Mucosa of stomach (tissue), 1 donor: Measurements from ENCODE around the gene ZNF808.
A peak's percentile ranks its signal among the peaks of the same experiment; 100 is the strongest.
"Not testable (repeated sequence)": the region's sequence is repeated elsewhere in the genome, so short reads cannot be mapped to it uniquely, and the experiment has no call there.

Source experiments
- H3K27me3 ChIP-seq: one replicate; pipeline ENCODE4 v1.7.0; 2013; ENCODE audit warnings: mild to moderate bottlenecking, low read length; ENCODE audit not compliant: control insufficient read depth, insufficient read depth
- H3K36me3 ChIP-seq: one replicate; pipeline ENCODE4 v1.7.0; 2013; ENCODE audit warnings: low read length; ENCODE audit not compliant: control insufficient read depth, insufficient read depth
- H3K4me1 ChIP-seq: one replicate; pipeline ENCODE4 v1.7.0; 2013; ENCODE audit warnings: mild to moderate bottlenecking, low read length; ENCODE audit not compliant: control insufficient read depth, insufficient read depth
- H3K4me3 ChIP-seq: one replicate; pipeline ENCODE4 v1.7.0; 2013; ENCODE audit warnings: low read length
- H3K9ac ChIP-seq: one replicate; pipeline ENCODE4 v1.7.0; 2013; ENCODE audit warnings: mild to moderate bottlenecking, low read length, moderate library complexity
- H3K9me3 ChIP-seq: one replicate; pipeline ENCODE4 v1.7.0; 2013; ENCODE audit warnings: mild to moderate bottlenecking, low read length, moderate library complexity; ENCODE audit not compliant: control insufficient read depth
- donor health status: Pancreatic carcinoma.

The ZNF808 gene

DNA sequence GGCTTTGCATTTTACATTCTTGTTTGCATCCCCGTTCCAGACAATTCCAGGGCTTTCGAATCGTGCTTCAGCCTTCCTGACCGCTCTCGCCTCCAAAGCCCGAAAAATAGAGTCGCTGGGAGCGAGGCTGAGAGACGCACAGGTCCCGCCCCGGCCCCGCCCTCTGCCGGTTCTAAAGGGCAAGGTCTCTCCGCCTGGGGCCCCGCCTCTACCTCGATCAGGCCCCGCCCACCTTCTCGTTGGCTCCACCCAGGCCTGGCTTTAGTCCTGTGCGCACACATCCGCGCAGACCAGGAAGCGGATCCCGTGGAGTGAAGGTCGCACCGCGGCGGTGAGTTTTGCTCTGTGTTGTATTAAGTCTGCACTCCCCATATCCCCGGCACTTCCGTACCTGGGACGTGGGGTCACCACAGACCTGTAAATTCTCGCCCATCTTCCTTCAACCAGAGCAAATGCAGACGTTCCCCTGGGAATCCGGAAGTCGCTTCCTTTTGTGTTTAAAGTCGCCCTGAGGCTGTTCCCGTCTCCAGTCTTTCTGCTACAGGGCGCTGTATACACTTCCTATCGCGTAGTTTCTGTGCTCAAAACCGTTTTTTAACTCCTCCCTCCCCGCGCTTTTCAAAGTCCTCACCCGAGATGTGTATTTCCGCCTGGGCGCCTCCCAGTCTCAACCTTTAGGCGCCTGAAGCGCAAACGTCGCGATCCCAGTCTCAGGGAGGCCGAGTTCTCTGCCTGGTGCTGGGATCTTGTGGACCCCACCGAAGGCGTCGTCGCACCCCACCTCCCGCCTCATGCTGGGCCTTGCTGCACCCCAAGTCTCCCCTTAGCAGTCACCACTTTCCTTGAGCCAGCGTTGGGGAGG, 42.8 kb downstream of the ZNF808 start, which contains the start of gene ZNF701:
ZNF701 (plus strand) TSS at position 288 of the 862 bp plus-strand sequence. CDS start 3,861 bp downstream, outside the sequence.
- Histone ChIP-seq H3K4me3 (peak within 1 kb of the TSS; percentile 94), H3K9me3 (no peaks in the 10 kb centered on the region), H3K9ac (peak within 1 kb of the TSS; percentile 93), H3K27me3 (no peaks in the 10 kb centered on the region), H3K36me3 (no peaks in the 10 kb centered on the region), H3K4me1 (peaks cover 9% of the 10 kb centered on the region)

DNA sequence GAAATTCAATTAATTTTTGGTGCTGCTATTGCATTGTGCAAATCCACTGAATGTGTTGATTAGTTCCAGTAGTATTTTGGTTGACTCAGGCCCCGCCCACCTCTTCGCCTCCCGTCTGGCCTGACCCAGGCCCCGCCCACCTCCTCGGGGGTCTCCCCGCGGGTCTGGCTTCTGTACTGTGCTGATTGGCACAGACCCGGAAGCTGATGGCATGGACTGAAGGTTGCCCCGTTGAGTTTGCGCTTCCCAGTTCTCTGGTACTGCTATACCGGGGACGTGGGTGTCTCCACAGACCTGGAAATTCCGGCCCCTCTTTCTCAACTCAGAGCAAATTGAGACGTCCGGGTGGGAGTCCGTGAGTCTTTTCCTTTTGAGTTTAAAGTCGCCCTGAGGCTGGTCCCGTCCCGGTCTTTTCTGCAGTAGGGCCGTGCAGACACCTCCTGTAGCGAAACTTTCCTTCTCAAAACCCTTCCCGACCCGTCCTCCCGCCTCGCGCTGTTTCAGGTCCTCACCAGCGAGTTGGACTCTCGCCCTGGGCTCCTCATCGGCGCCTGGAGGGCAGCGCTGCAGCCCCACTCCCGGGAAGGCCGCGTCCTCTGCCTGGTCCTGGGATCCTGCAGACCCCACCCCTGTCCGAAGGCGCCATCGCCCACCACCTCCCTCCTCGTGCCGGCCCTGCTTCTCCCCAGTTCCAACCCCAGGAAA, 57.4 kb downstream of the ZNF808 start:
- H3K36me3 ChIP-seq = peaks cover 4% of the 10 kb centered on the region
- H3K27me3 ChIP-seq = no peaks in the 10 kb centered on the region
- H3K4me1 ChIP-seq = no peaks in the 10 kb centered on the region
- H3K4me3 ChIP-seq = no peak overlapping the region
- H3K9me3 ChIP-seq = peaks cover 7% of the 10 kb centered on the region
- no peak overlapping the region for H3K9ac ChIP-seq

- H3K27me3 ChIP-seq = no peaks in the 10 kb centered on the region
- H3K36me3 ChIP-seq = peaks cover 6% of the 10 kb centered on the region
- H3K9me3 ChIP-seq = peaks cover 7% of the 10 kb centered on the region
- no peak overlapping the region for H3K4me3 ChIP-seq
- H3K9ac ChIP-seq = no peak overlapping the region
- H3K4me1 ChIP-seq = no peaks in the 10 kb centered on the region
These were observed 58.1 kb downstream of the ZNF808 start for GRCh38 chr19:52585604-52586003.

DNA sequence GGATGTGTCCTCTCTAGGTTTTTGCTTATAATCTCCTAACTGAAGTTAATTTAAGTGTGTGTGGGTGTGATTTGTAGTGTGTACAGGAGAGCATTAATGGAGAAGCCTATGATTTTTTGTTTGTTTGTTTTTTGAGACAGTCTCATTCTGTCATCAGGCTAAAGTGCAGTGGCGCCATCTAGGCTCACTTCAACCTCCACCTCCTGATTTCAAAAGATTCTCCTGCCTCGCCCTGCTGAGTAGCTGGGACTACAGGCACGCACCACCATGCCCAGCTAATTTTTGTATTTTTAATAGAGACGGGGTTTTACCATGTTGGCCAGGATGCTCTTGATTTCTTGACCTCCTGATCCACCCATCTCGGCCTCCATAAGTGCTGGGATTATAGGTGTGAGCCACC, 63.3 kb downstream of the ZNF808 start:
- Histone ChIP-seq H3K4me1 (no peaks in the 10 kb centered on the region), H3K9ac (no peak overlapping the region), H3K9me3 (no peaks in the 10 kb centered on the region), H3K27me3 (no peaks in the 10 kb centered on the region), H3K4me3 (no peak overlapping the region), H3K36me3 (peaks cover 6% of the 10 kb centered on the region)

DNA sequence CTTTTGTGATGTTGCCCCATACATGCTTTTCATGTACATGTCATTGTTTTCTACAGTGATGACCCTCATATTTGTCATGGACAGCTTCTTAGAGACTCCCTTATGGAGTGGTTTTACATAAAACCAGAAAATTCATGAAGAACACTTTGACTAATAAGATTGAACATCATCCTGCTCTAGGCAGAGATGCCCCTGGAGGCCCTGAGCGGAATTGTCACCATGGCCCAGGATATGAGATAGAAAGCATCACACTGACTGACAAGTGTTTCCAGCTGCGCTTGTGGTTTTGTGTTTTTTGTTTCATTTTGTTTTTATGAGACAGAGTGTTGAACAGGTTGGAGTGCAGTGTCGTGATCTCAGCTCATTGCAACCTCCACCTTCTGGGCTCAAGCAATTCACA, 64.8 kb downstream of the ZNF808 start:
- Histone ChIP-seq H3K4me1 (no peaks in the 10 kb centered on the region), H3K9me3 (peaks cover 5% of the 10 kb centered on the region), H3K36me3 (peaks cover 6% of the 10 kb centered on the region), H3K9ac (no peak overlapping the region), H3K4me3 (no peak overlapping the region), H3K27me3 (no peaks in the 10 kb centered on the region)

- not testable (repeated sequence) for H3K4me3 ChIP-seq, H3K4me1 ChIP-seq, H3K36me3 ChIP-seq, H3K27me3 ChIP-seq, H3K9me3 ChIP-seq, H3K9ac ChIP-seq
These were observed 66.0 kb downstream of the ZNF808 start for GRCh38 chr19:52593441-52593840.

GRCh38 chr19:52599241-52599640, 71.8 kb downstream of the ZNF808 start:
- peaks cover 5% of the 10 kb centered on the region for H3K9me3 ChIP-seq
- H3K27me3 ChIP-seq = no peaks in the 10 kb centered on the region
- H3K9ac ChIP-seq = no peak overlapping the region
- H3K4me1 ChIP-seq = peaks cover 11% of the 10 kb centered on the region
- H3K4me3 ChIP-seq = no peak overlapping the region
- no peaks in the 10 kb centered on the region for H3K36me3 ChIP-seq

DNA sequence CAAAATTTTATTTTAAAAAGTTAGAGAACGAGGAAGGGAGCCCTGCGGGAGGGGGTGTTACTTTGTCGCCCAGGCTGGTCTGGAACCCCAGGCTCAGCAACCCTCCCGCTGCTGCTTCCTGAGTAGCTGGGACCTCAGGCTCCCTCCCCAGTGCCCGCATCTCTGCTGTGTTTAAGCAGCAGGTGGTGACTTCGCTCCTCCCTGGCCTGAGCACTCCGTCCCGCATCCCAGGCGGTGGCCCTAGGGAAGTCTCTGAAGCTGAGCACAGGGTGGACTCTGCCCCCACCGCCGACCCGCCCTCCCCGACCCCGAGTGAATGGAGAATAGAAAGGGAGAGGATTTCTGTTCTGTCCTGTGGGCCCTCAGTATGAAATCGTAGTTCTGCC, 73.2 kb downstream of the ZNF808 start:
- Histone ChIP-seq H3K9ac (peak overlapping the region; percentile 76), H3K4me3 (peak overlapping the region; percentile 7), H3K36me3 (no peaks in the 10 kb centered on the region), H3K4me1 (peaks cover 11% of the 10 kb centered on the region), H3K9me3 (peaks cover 5% of the 10 kb centered on the region), H3K27me3 (no peaks in the 10 kb centered on the region)

- Histone ChIP-seq H3K27me3 (no peaks in the 10 kb centered on the region), H3K36me3 (no peaks in the 10 kb centered on the region), H3K9me3 (peaks cover under 1% of the 10 kb centered on the region), H3K4me1 (peaks cover 11% of the 10 kb centered on the region), H3K9ac (peak overlapping the region; percentile 76), H3K4me3 (peak overlapping the region; percentile 84)
These were observed 73.8 kb downstream of the ZNF808 start for GRCh38 chr19:52601025-52601973.

DNA sequence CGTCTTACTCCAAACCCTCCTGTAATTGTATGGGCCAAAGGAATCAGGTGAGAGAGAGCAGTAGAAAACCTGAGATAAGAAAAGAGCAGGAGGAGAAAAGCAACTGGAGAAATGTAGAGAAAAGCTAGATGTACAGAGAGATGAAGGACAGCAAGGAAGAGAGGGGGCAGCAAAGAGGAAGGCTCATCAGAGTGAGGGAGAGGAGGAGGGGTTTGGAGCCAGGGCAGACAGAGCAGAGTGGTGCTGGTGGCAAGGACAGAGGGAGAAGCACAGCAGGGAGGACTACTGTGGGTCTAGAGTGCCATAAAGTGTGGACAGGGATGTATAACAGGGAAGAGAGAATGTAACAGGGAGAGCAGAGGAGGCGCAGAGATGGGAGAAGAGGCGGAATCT, 74.5 kb downstream of the ZNF808 start:
- not testable (repeated sequence) for H3K27me3 ChIP-seq, H3K9me3 ChIP-seq, H3K36me3 ChIP-seq
- peaks cover 11% of the 10 kb centered on the region for H3K4me1 ChIP-seq
- H3K4me3 ChIP-seq = peak overlapping the region; percentile 84
- peak overlapping the region; percentile 76 for H3K9ac ChIP-seq

GRCh38 chr19:52602941-52603340, 75.5 kb downstream of the ZNF808 start:
- no peaks in the 10 kb centered on the region for H3K36me3 ChIP-seq
- no peaks in the 10 kb centered on the region for H3K27me3 ChIP-seq
- H3K9ac ChIP-seq = no peak overlapping the region
- H3K9me3 ChIP-seq = no peaks in the 10 kb centered on the region
- H3K4me3 ChIP-seq = no peak overlapping the region
- H3K4me1 ChIP-seq = peaks cover 11% of the 10 kb centered on the region
